Pancreas (tissue), 10 donors: ENCODE results near the gene SLC44A1. TPM values are rescaled to one million over a fixed set of nuclear protein-coding genes. Genes with fewer than 3 reads are reported as not detected.
A peak's percentile ranks its signal among the peaks of the same experiment; 100 is the strongest.

Experiments used
- ATAC-seq, 4 donors: fragments of 200-7000 bp; cut with Tn5 transposase; one replicate each; pipeline versions ENCODE4 v1.8.0 to v1.9.1; 2020; ENCODE audit warnings: mild to moderate bottlenecking in 4 of 4, moderate library complexity in 4 of 4
- DNase-seq, 6 donors: peaks; one replicate each; pipeline ENCODE4 v3.0.0-alpha.2; 2020
- FAIRE-seq: peaks from 2 replicates; lab custom pipeline; 2012; peaks lifted over from hg19 to GRCh38; lab: Jason Lieb, UNC
- H3K27ac ChIP-seq, 4 donors: fragments of 200-600 bp; sonication (generic); 1 replicate in 3 of 4; 2 replicates in 1 of 4; pipeline versions ENCODE4 v1.5.0 to v1.8.0; 2020
- H3K27me3 ChIP-seq, 4 donors: fragments of 200-600 bp; one replicate each; pipeline ENCODE4 v1.8.0; 2021
- H3K36me3 ChIP-seq, 3 donors: fragments of 200-600 bp; sonication (generic) in 1 of 3; one replicate each; pipeline versions ENCODE4 v1.5.0 to v1.8.0; 2020 to 2021
- H3K4me1 ChIP-seq, 3 donors: fragments of 200-600 bp; one replicate each; pipeline ENCODE4 v1.8.0; 2021
- H3K4me3 ChIP-seq, 4 donors: fragments of 200-600 bp; sonication (generic) in 2 of 4; one replicate each; pipeline versions ENCODE4 v1.5.0 to v1.8.0; 2020 to 2021
- H3K9me3 ChIP-seq, 4 donors: fragments of 200-600 bp; one replicate each; pipeline ENCODE4 v1.8.0; 2021
- WGBS, 2 donors: extraction: QIAGEN DNeasy Blood & Tissue Kit; methylation state at CpG; one replicate each; pipeline ENCODE4 v1.1.7; 2013; 5-methylcytosine and 5-hydroxymethylcytosine counted together
- intact Hi-C, 3 donors: fragments of 100-400 bp; cut with DNase I; formaldehyde crosslinking; loops; one replicate each; pipeline versions ENCODE4 v1.11.1 to v1.14.2; 2022
- polyA plus RNA-seq, 2 donors: library from polyadenylated mRNA; stranded (reverse); fragments of 200-250 nt; gene quantifications; one replicate each; pipeline ENCODE4 v1.2.3, GENCODE V29; 2013
- total RNA-seq, 6 donors: library from RNA; stranded (reverse); fragmentation: NEBNext Ultra II Directional in 4 of 6; extraction: Animal tissue kit (Norgen Biotek cat#: 25700) in 4 of 6; gene quantifications; one replicate each; pipeline versions ENCODE4 v1.2.1 to v1.2.4, GENCODE V29; 2021 to 2023
- TF ChIP-seq, protein P1 (sequence below), 4 donors: fragments of 200-600 bp; sonication (generic) in 3 of 4; IDR thresholded peaks; one replicate each; pipeline versions ENCODE4 v1.5.0 to v1.8.0; 2021; ENCODE audit warnings: antibody characterized with exemption in 4 of 4
- donor health status: healthy with polysubstance abuse.
- donor health status: DM: no; HTN: no; CAD: no; lungs with moderate emphysema.
- donor health status: DM: no; HTN: no; CAD: no.
- donor health status: control.
- donor health status: control.
- donor health status: Bipolar disorder and iron deficiency.
- donor health status: DM: yes; HTN: yes; CAD: no.
- donor health status: DM: no; HTN: no; CAD: no.
- donor health status: DM: no; HTN: no; CAD: no.
- donor health status: DM: yes; HTN: yes; CAD: no.

The SLC44A1 gene
- total and polyA plus RNA-seq, 8 donors: 4.6 to 32.3 (median 19.3) TPM

DNA sequence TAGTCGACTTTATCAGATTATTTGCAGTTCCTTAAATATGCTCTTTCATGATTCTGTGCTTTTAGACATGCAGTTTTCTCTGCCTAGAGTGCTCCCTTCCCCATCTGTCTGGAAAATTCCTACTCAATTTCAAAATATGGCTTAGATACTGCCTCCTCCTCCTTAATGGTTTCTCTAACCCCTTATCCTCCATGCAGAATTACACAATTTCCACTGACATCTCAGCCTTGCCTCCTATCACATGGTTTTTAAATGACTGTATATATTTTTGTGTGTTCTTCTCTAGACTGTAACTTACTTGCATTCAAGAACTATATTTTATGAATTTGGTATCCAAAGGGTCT, 85.2 kb downstream of the SLC44A1 start:
- TF ChIP-seq, protein P1, sequence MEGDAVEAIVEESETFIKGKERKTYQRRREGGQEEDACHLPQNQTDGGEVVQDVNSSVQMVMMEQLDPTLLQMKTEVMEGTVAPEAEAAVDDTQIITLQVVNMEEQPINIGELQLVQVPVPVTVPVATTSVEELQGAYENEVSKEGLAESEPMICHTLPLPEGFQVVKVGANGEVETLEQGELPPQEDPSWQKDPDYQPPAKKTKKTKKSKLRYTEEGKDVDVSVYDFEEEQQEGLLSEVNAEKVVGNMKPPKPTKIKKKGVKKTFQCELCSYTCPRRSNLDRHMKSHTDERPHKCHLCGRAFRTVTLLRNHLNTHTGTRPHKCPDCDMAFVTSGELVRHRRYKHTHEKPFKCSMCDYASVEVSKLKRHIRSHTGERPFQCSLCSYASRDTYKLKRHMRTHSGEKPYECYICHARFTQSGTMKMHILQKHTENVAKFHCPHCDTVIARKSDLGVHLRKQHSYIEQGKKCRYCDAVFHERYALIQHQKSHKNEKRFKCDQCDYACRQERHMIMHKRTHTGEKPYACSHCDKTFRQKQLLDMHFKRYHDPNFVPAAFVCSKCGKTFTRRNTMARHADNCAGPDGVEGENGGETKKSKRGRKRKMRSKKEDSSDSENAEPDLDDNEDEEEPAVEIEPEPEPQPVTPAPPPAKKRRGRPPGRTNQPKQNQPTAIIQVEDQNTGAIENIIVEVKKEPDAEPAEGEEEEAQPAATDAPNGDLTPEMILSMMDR (IDR thresholded peaks at IDR 0.05): no peak
- FAIRE-seq (no peak), ATAC-seq (peak in 1 of 4 donors; percentile 32), DNase-seq (no peak)
- Histone ChIP-seq H3K9me3 (no peaks in the 10 kb centered on the region), H3K27me3 (no peaks in the 10 kb centered on the region), H3K36me3 (no peaks in the 10 kb centered on the region), H3K4me3 (no peak overlapping the region), H3K27ac (no peak overlapping the region), H3K4me1 (peaks cover 0 to 8% (median 0%) of the 10 kb centered on the region in 3 donors)
- 75 to 94% methylated on average over 1 of the region's 1 CpG for WGBS, 2 donors
- intact Hi-C loops: no loop called here

DNA sequence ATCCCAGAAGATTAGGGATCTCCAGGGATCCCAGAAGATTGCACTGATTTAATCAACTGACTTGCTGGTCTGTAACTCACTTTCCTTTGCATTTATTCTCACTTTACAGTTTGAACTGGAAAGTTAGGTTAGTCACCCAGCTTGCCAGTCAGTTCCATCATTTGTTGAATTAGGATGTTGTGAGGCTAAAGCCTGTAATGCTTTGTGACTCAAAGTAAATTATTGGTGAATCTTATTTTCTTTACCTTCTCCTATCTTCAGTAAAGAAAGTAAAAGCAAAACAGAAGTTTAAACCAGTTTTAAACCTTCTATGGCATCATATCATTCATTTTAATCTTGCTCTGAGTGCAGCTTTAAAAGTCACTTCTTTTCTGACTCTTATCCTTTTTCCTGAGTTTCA, 85.8 kb downstream of the SLC44A1 start:
- Histone ChIP-seq H3K4me1 (peaks cover 0 to 8% (median 0%) of the 10 kb centered on the region in 3 donors), H3K27me3 (no peaks in the 10 kb centered on the region), H3K9me3 (no peaks in the 10 kb centered on the region), H3K27ac (no peak overlapping the region), H3K4me3 (no peak overlapping the region), H3K36me3 (no peaks in the 10 kb centered on the region)
- TF ChIP-seq, protein P1 (IDR thresholded peaks at IDR 0.05): no peak
- intact Hi-C loops: no loop called here
- no peak for FAIRE-seq
- peak in 1 of 4 donors; percentile 47 for ATAC-seq
- no peak for DNase-seq

- peaks cover 0 to 8% (median 0%) of the 10 kb centered on the region in 3 donors for H3K4me1 ChIP-seq
- TF ChIP-seq, protein P1 (IDR thresholded peaks at IDR 0.05): no peak
- peak in 2 of 4 donors; percentile 50 to 53 for ATAC-seq
- DNase-seq: no peak
- no peaks in the 10 kb centered on the region for H3K9me3 ChIP-seq
- intact Hi-C loops: no loop called here
- no peak for FAIRE-seq
- H3K27me3 ChIP-seq: no peaks in the 10 kb centered on the region
- H3K4me3 ChIP-seq: no peak overlapping the region
- no peak overlapping the region for H3K27ac ChIP-seq
- no peaks in the 10 kb centered on the region for H3K36me3 ChIP-seq
Measured at GRCh38 chr9:105330755-105331154, 86.3 kb downstream of the SLC44A1 start.

GRCh38 chr9:105331160-105331559, 86.7 kb downstream of the SLC44A1 start:
- 79 to 83% methylated on average over 3 of the region's 3 CpGs for WGBS, 2 donors
- peaks cover 0 to 8% (median 0%) of the 10 kb centered on the region in 3 donors for H3K4me1 ChIP-seq
- TF ChIP-seq, protein P1 (IDR thresholded peaks at IDR 0.05): no peak

GRCh38 chr9:105331755-105332154, 87.3 kb downstream of the SLC44A1 start:
- TF ChIP-seq, protein P1 (IDR thresholded peaks at IDR 0.05): no peak
- Histone ChIP-seq H3K36me3 (peaks cover 0 to 4% (median 0%) of the 10 kb centered on the region in 3 donors), H3K9me3 (no peaks in the 10 kb centered on the region), H3K27ac (no peak overlapping the region), H3K4me1 (peaks cover 0 to 8% (median 0%) of the 10 kb centered on the region in 3 donors), H3K27me3 (no peaks in the 10 kb centered on the region), H3K4me3 (no peak overlapping the region)
- intact Hi-C loops: no loop called here
- 100% methylated on average over 1 of the region's 1 CpG for WGBS, 2 donors
- no peak for FAIRE-seq
- ATAC-seq: no peak
- no peak for DNase-seq

More at GRCh38 chr9:105331160-105331559, 86.7 kb downstream of the SLC44A1 start:
- H3K9me3 ChIP-seq: no peaks in the 10 kb centered on the region
- no peak for FAIRE-seq
- H3K27me3 ChIP-seq: no peaks in the 10 kb centered on the region
- no peaks in the 10 kb centered on the region for H3K36me3 ChIP-seq
- intact Hi-C loops: no loop called here
- H3K4me3 ChIP-seq: no peak overlapping the region
- ATAC-seq: no peak
- DNase-seq: no peak
- no peak overlapping the region for H3K27ac ChIP-seq
